Measurements from ENCODE around the gene NCMAP. TPM values are rescaled to one million over a fixed set of nuclear protein-coding genes. Genes with fewer than 3 reads are reported as not detected.
"Not testable (repeated sequence)": the region's sequence is repeated elsewhere in the genome, so short reads cannot be mapped to it uniquely, and the experiment has no call there.

NCMAP gene
- total RNA-seq, 1 donor from 2014 or later, result not detected

DNA sequence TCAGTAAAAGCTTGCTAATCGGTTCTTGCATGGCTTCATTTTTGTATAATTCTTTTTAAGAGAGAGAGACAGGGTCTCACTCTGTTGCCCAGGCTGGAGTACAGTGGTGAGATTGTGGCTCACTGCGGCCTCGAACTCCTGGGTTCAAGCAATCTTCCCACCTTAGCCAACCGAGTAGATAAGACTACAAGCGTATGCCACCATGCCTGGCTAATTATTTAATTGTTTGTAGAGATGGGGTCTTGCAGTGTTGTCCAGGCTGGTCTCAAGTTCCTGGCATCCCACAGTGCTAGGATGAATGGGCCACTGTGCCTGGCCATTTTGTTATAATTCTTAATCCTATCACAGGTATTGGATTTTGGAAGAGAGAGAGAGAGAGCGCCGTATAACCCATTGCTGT is 29.8 kb upstream of the NCMAP start:
- H3K27me3 Mint-ChIP-seq (ENCODE audit: unreplicated experiment), result no peaks in the 10 kb centered on the region
- no peaks in the 10 kb centered on the region for H3K9me3 Mint-ChIP-seq (ENCODE audit: unreplicated experiment)
- TF ChIP-seq, protein P1, sequence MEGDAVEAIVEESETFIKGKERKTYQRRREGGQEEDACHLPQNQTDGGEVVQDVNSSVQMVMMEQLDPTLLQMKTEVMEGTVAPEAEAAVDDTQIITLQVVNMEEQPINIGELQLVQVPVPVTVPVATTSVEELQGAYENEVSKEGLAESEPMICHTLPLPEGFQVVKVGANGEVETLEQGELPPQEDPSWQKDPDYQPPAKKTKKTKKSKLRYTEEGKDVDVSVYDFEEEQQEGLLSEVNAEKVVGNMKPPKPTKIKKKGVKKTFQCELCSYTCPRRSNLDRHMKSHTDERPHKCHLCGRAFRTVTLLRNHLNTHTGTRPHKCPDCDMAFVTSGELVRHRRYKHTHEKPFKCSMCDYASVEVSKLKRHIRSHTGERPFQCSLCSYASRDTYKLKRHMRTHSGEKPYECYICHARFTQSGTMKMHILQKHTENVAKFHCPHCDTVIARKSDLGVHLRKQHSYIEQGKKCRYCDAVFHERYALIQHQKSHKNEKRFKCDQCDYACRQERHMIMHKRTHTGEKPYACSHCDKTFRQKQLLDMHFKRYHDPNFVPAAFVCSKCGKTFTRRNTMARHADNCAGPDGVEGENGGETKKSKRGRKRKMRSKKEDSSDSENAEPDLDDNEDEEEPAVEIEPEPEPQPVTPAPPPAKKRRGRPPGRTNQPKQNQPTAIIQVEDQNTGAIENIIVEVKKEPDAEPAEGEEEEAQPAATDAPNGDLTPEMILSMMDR (IDR thresholded peaks at IDR 0.05), result no peak

DNA sequence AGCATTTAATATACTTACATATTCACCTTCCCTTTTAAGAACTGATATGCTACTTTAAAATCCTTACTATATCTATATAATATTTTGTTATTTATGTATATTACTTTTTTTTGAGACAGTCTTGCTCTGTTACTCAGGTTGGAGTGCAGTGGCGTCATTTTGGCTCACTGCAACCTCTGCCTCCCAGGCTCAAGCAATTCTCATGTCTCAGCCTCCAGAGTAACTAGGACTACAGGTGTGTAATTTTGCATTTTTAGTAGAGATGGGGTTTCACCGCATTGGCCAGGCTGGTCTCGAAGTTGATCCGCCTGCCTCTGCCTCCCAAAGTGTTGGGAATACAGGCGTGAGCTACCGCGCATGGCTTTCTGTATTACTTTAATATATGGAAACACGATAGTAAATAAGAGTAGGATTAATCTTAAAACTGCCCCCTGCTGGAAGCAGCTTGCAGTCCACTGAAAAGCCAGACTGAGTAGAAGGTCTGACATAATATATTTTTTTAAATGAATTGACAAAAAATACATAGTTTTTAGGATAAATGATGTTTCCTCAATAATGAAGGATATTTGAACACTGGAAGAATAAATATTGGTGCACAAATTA is 28.8 kb upstream of the NCMAP start:
- TF ChIP-seq, protein P1 (IDR thresholded peaks at IDR 0.05), result peak; percentile 50
- Mint-ChIP-seq H3K4me1 (ENCODE audit: unreplicated experiment) (no peaks in the 10 kb centered on the region), H3K27me3 (ENCODE audit: unreplicated experiment) (no peaks in the 10 kb centered on the region), H3K36me3 (ENCODE audit: unreplicated experiment) (peaks cover 6% of the 10 kb centered on the region), H3K4me3 (ENCODE audit: unreplicated experiment) (no peak overlapping the region), H3K9me3 (ENCODE audit: unreplicated experiment) (no peaks in the 10 kb centered on the region), H3K27ac (ENCODE audit: unreplicated experiment) (no peak overlapping the region)
- no peak for DNase-seq (ENCODE audit: extremely low spot score, unreplicated experiment)

More for the DNA sequence above, 29.8 kb upstream of the NCMAP start:
- Mint-ChIP-seq H3K4me3 (ENCODE audit: unreplicated experiment) (no peak overlapping the region), H3K27ac (ENCODE audit: unreplicated experiment) (no peak overlapping the region), H3K36me3 (ENCODE audit: unreplicated experiment) (peaks cover 5% of the 10 kb centered on the region), H3K4me1 (ENCODE audit: unreplicated experiment) (no peaks in the 10 kb centered on the region)
- DNase-seq (ENCODE audit: extremely low spot score, unreplicated experiment), result no peak

DNA sequence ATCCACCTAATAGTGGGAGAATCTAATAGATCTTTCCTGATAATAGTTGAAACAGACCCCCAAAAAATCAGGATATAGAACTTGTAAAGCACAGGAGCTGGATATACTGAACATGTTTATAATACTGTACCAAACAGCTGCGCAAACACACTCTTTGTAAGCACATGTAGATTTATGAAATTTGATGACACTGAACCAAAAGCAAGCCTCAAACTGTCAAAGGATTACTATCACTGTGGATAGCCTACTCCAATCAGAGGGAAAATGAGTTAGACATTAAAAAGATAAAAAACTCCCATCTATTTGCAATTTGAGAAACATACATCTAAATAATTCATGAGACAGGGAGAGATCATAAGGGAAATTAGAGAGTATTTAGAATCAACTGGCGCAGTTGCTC is 27.1 kb upstream of the NCMAP start:
- no peak overlapping the region for H3K4me3 Mint-ChIP-seq (ENCODE audit: unreplicated experiment)
- H3K4me1 Mint-ChIP-seq (ENCODE audit: unreplicated experiment), result no peaks in the 10 kb centered on the region
- H3K27ac Mint-ChIP-seq (ENCODE audit: unreplicated experiment), result no peak overlapping the region
- no peaks in the 10 kb centered on the region for H3K9me3 Mint-ChIP-seq (ENCODE audit: unreplicated experiment)
- DNase-seq (ENCODE audit: extremely low spot score, unreplicated experiment), result no peak
- TF ChIP-seq, protein P1 (IDR thresholded peaks at IDR 0.05), result no peak
- no peaks in the 10 kb centered on the region for H3K27me3 Mint-ChIP-seq (ENCODE audit: unreplicated experiment)
- peaks cover 8% of the 10 kb centered on the region for H3K36me3 Mint-ChIP-seq (ENCODE audit: unreplicated experiment)

DNA sequence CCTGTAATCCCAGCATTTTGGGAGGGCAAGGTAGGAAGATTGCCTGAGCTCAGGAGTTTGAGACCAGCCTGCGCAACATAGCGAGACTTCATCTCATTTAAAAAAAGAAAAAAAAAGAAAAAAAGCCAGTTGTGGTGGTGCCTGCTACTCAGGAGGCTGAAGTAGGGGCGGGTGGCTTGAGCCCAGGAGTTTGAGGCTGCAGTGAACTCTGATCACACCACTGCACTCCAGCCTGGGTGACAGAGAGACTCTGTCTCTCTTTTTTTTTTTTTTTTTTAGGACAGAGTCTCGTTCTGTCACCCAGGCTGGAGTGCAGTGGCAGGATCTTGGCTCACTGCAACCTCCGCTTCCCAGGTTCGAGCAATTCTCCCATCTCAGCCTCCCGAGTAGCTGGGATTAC is 26.6 kb upstream of the NCMAP start:
- H3K27ac Mint-ChIP-seq (ENCODE audit: unreplicated experiment); H3K4me1 Mint-ChIP-seq (ENCODE audit: unreplicated experiment); DNase-seq (ENCODE audit: extremely low spot score, unreplicated experiment); H3K27me3 Mint-ChIP-seq (ENCODE audit: unreplicated experiment); H3K4me3 Mint-ChIP-seq (ENCODE audit: unreplicated experiment); H3K9me3 Mint-ChIP-seq (ENCODE audit: unreplicated experiment): not testable (repeated sequence)
- H3K36me3 Mint-ChIP-seq (ENCODE audit: unreplicated experiment), result peaks cover 11% of the 10 kb centered on the region

DNA sequence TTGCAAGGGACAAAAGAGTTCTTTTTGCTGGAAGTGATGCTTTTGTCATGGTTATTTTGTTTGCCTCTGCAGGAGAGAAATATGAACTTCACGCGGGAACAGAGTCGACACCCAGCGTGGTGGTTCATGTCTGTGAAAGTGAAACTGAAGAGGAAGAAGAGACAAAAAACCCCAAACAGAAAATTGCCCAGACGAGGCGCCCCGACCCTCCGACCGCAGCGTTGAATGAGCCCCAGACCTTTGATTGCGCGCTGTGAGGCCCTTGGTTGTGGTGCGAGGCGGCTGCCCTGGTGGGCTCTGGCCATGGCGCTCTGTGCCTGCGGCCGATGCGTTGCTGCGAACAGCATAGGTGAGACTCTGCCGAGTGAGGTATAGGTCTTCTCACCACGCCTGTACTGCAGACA is 20.9 kb upstream of the NCMAP start:
- Mint-ChIP-seq H3K4me1 (ENCODE audit: unreplicated experiment) (peaks cover 5% of the 10 kb centered on the region), H3K27me3 (ENCODE audit: unreplicated experiment) (no peaks in the 10 kb centered on the region), H3K27ac (ENCODE audit: unreplicated experiment) (no peak overlapping the region), H3K36me3 (ENCODE audit: unreplicated experiment) (peaks cover 15% of the 10 kb centered on the region), H3K4me3 (ENCODE audit: unreplicated experiment) (no peak overlapping the region), H3K9me3 (ENCODE audit: unreplicated experiment) (no peaks in the 10 kb centered on the region)
- TF ChIP-seq, protein P1 (IDR thresholded peaks at IDR 0.05), result no peak
- DNase-seq (ENCODE audit: extremely low spot score, unreplicated experiment), result no peak

DNA sequence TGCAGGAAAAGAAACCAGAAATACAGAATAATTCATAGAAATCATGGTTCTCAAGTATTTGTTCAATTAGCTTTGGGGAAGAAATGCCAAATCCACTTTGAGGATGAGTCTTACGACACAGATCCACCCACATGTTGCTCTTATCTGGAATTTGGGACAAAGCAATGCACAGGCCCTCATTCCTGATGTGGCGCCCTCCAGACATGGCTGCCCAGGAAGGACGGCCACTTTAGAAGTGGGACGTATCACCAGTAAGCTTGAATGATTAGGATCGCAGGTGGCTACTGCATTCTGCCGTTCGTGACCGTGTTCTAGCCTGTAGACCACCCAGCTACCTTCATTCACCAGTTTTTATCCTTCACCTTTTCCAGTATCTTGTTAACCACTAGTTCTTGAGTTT is 20.1 kb upstream of the NCMAP start:
- TF ChIP-seq, protein P1 (IDR thresholded peaks at IDR 0.05), result no peak
- Mint-ChIP-seq H3K27me3 (ENCODE audit: unreplicated experiment) (no peaks in the 10 kb centered on the region), H3K9me3 (ENCODE audit: unreplicated experiment) (no peaks in the 10 kb centered on the region), H3K27ac (ENCODE audit: unreplicated experiment) (no peak overlapping the region), H3K36me3 (ENCODE audit: unreplicated experiment) (peaks cover 15% of the 10 kb centered on the region), H3K4me1 (ENCODE audit: unreplicated experiment) (peaks cover 9% of the 10 kb centered on the region), H3K4me3 (ENCODE audit: unreplicated experiment) (no peak overlapping the region)
- no peak for DNase-seq (ENCODE audit: extremely low spot score, unreplicated experiment)
